HG02970 (cell line): ENCODE results near the gene LIN7B.
"Not testable (repeated sequence)": the region's sequence is repeated elsewhere in the genome, so short reads cannot be mapped to it uniquely, and the experiment has no call there.

ENCODE experiments used
- ATAC-seq: cut with Tn5 transposase; IDR thresholded peaks from one replicate; pipeline ENCODE4 v1.9.1; 2021; ENCODE audit warnings: mild to moderate bottlenecking, moderate library complexity, moderate number of reproducible peaks; ENCODE audit not compliant: unreplicated experiment, low FRiP score

The LIN7B gene

DNA sequence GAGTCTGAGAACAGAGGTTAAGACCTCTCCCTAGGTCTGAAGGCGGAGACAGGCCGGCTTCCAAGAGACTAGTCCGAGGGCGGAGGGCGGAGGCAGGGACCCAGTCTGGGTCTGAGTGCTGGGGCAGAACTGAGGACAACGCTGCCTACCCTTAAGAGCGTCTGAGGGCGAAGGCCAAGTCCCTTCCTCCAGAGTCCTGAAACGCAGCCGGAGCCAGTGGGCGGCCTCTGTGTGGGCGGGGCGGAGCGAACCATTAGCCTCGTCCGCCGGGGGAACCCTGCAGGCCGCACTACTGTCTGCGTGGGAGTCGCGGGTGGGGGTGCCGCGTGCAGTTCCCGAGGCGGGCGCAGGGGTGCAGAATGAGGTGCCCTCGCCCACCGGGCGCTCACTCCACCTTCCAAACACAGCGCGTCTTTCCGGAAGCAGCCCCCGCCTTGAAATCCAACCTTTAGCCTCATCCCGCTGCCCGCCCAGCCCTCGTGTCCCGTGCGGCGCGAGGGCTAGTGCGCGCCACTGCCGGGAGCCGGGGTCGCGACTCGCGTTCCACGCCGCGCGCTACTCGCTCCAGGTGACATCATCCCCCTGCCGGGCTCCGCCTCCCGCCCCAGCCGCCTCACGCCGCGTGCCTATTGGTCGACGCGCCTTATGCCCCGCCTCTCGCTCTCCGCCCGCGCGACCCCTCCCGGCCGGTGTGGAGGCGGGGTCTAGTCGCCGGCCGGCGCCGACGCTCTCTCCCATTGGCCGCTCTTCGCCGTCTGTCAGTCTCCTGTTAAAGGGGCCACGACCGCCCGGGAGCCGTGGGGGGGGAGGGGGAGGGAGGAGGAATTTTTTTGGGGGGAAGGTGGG, 4.6 kb downstream of the LIN7B start, which contains the start of gene C19orf73:
C19orf73 (minus strand) TSS at position 579 of the 846 bp plus-strand sequence; CDS start at position 458, 121 bp downstream.
- ATAC-seq, result peak; percentile 77

DNA sequence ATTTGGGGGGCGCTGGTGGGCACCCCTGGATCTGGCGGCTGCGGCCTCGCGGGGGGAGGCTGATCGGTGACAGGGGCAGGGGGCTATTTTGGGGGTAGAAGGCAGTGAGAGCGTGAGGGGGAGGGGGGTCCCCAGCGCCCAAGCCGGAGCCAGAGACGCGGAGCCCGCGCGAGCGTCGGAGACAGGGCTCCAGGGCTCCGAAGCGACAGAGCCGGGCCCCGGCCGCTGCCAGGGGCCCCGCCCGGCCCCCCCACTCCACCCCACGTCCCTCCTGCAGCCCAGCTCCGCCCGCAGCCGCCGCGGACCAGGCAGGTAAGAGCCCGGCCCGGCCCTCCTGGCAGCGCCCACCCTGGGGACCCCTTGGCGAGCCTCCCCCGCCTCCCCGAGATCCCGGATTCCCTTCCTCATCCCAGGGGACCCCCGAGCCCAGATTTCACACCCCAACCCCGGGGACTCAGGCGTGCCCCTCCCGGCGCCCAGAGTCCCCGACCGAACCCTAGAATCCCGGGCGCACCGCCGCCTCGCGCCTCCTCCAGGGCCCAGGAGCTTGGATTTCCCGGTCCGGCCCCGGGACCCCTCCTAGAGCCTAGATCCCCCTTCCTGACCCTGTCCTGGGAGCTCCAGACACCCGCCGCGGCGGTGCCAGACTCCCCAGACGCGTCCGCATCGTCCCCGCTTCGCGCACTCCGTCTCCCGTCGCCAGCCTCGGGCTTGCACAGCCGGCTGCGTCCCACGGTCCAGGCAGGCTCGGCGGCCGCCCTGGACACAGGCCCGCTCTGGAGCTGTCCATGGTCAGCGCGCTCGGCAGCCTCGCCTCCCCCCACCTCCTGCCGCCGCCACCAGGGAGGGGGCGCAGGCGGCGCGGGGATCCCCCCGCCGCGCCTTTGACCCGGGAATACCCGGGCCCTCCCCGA, 5.5 kb downstream of the LIN7B start, which contains the start of gene PPFIA3:
PPFIA3 (plus strand) TSS at position 134 of the 914 bp plus-strand sequence. CDS start 8,330 bp downstream, outside the sequence.
- ATAC-seq, result no peak

DNA sequence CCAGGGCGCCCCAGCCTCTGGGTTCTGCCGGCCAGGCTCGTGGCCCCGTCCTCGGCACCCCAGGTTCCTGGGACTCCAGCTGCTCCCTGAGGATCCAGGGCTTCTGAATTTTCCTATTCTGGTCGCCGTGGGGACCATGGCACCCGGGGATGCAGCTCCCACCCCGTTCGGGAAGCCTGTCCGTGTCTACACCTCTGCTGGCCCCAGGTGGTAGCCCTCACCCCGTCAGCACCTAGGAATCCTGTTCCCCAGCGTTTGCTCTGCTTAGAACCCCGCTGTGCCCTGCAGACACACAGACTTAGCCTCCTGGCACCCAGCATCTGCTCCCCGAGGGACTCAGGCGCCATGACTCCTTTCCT, 6.1 kb downstream of the LIN7B start:
- no peak for ATAC-seq

DNA sequence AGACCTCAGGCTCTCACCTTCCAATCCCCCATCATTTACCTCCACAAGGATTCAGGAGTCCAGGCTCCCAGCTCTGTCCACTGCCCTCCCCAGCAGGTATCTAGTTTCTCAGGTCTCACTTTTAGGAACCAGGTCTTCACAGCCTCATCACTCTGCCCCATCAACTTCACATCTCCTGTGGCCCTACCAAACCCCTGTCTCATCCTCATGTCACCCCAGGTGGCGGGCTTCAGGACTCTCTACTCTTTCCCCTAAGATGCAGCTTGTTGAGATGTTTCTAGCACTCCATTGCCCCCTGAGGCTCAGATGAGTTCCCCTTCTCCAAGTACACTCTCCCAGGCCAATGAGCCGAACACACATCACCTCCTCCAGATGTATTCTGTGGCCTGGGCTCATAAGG, 6.7 kb downstream of the LIN7B start:
- no peak for ATAC-seq

DNA sequence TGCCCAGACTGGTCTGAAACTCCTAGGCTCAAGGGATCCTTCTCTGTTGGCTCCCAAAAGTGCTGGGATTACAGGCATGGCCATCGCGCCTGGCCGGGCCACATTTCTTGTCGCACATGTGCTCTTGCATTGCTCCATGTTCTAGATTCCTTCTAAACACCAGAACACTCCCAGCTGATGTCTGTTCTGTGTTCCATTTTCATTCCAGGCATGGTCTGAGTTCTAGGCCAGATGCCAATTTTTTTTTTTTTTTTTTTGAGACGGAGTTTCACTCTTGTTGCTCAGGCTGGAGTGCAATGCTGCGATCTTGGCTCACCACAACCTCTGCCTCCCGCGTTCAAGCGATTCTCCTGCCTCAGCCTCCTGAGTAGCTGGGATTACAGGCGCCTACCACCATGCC, 7.7 kb downstream of the LIN7B start:
- not testable (repeated sequence) for ATAC-seq

DNA sequence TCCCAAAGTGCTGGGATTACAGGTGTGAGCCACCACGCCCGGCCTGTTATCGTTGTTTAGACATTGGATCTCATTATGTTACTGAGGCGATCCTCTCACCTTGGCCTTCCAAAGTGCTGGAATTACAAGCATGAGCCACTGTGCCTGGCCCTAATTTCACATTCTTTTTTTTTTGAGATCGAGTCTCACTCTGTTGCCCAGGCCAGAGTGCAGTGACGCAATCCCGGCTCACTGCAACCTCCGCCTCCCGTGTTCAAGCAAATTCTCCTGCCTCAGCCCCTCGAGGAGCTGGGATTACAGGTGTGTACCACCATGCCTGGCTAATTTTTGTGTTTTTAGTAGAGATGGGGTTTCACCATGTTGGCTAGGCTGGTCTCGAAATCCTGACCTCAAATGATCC, 9.1 kb downstream of the LIN7B start:
- ATAC-seq, result not testable (repeated sequence)

DNA sequence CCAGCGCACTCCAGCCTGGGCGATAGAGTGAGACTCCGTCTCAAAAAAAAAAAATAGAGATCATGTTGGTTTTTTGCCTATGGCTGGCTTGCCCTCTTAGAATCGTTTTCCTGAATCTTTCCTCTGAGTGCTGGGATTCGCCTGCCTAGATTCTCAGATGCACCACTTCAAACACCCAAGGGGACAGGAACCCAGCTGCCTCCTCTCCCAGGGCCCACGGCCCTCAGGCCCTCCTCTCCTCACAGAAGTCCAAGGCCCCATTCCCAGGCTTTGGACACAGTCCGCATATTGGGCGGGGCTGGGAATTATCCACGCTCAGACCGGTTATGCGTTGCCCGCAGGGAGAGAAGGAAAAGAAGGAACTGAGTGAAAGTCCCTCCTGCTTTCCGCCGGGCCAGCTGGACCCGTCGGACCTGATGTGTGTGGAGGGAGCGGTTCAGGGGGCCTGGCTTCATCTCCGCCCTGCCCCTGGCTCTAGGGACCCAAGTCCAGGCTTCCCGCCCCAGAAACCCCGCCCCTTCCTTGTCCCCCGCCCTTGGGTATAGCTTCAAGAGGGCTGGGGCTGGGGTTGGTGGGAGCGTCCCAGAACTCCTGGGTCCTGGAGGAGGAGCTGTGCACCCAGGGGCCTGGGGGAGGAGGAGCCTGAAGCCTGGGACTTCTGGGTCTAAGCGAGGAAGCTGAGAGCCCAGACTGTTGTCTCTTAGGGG, 11.0 kb downstream of the LIN7B start:
- no peak for ATAC-seq

DNA sequence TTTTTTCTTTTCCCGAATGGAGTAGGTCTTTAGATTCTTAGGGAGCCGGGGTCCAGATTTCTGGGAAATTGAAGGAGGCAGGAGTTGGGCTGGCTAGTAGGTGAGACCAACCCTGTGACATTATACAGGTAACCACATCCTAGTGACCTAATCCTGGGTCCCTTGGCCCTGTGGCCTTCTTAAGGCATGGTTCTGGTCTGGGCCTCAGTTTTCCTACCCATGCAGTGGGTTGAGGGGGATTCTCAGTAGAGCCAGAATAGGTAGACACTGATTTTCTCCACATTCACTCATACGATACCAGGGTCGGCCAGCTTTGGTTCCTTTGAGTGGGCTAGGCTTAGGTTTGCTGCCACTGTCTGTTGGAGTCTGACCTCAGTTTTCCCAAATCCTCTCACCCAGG, 12.4 kb downstream of the LIN7B start:
- ATAC-seq, result no peak

DNA sequence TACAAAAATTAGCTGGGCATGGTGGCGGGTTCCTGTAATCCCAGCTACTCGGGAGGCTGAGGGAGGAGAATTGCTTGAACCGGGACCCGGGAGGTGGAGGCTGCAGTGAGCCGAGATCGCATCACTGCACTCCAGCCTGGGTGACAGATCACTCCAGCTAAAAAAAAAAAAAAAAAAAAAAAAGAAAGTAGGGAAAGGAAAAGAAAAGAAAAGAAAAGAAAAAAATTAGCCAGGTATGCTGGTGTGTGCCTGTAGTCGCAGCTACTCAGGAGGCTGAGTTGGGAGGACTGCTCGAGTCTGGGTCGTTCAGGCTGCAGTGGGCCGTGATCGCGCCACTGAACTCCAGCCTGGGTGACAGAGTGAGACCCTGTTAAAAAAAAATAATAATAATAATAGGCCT, 13.1 kb downstream of the LIN7B start:
- not testable (repeated sequence) for ATAC-seq

DNA sequence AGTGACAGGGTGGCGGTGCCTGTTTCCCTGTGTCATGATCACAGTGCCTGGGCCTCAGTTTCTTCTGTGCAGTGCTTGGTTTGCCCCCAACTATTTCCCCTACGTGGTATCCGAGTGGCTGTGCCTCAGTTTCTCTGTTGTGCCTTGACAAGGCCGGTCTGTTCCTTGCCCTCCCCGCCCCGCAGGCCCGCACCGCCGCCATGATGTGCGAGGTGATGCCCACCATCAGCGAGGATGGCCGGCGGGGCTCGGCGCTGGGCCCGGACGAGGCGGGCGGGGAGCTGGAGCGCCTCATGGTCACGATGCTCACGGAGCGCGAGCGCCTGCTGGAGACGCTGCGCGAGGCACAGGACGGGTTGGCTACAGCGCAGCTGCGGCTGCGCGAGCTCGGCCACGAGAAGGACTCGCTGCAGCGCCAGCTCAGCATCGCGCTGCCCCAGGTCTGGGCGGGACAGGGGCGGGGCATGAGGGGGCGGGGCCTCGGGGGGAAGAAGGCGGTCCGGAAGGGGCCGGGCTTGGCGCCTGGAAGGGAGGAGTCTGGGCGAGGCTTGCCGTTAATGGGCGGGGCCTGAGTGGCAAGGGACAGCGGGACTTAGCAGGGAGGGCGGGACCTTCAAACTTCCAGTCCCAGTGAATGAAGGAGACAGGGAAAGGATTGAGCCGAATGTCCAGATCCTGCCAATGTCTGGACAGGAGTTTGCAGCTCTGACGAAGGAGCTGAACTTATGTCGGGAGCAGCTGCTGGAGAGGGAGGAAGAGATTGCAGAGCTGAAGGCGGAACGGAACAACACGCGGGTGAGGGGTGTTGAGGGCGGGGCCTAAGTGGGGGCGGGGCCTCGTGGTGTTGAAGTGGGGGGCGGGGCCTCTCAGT, 13.7 kb downstream of the LIN7B start:
- ATAC-seq, result peak; percentile 78

DNA sequence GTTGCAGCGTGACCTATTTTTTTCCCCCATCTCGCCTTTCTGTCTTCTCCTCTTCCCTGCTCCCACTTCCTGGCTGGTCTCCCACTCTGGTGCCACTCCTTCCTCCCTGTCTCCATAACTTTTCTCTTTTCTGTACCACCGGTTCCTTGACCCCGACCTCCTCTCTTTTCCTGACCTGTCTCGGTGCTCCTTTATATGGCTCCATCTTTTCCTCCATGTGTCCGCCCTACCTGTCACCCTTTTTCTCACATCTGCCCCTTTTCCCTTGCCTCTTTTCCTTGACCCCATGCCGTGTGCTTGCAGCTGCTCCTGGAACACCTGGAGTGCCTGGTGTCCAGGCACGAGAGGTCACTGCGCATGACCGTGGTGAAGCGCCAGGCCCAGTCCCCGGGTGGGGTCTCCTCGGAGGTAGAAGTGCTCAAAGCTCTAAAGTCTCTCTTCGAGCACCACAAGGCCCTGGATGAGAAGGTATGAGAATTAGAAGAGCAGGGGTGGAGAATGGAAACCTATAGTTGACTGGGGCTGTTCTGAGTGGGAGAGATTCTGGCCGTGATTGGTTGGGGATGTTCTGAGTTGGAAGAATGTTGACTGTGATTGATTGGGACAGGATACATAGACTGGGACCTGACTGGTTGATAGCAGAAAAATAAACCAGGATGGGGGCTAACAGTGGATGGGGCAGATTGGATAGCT, 14.5 kb downstream of the LIN7B start:
- no peak for ATAC-seq

DNA sequence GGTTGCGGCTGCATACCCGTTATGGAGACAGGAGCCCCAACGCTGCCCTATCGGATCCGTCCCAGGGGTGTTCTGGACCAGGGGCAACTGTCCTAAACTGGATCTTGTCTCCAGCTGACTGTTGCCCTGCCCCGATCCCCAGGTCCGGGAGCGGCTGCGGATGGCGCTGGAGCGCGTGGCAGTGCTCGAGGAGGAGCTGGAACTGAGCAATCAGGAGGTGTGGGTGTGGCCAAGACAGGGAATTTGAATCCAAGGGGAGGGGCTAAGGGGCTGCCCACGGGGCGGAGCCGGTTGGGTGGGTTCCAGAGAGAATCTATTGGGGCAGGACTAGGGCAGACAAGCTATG, 15.0 kb downstream of the LIN7B start:
- no peak for ATAC-seq

DNA sequence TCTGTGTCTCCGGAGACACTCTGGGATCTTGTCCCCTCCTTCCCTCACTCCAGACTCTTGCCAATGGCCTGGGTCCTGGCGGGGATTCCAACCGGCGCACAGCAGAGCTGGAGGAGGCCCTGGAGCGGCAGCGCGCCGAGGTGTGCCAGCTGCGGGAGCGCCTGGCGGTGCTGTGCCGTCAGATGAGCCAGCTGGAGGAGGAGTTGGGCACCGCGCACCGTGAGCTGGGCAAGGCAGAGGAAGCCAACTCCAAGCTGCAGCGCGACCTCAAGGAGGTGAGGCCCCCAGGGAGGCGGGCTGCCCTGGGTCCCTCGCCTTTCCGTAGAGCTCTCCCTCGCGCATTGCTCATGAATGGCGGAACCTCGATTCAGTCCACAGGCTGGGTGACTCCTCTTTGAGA, 16.2 kb downstream of the LIN7B start:
- ATAC-seq, result no peak

DNA sequence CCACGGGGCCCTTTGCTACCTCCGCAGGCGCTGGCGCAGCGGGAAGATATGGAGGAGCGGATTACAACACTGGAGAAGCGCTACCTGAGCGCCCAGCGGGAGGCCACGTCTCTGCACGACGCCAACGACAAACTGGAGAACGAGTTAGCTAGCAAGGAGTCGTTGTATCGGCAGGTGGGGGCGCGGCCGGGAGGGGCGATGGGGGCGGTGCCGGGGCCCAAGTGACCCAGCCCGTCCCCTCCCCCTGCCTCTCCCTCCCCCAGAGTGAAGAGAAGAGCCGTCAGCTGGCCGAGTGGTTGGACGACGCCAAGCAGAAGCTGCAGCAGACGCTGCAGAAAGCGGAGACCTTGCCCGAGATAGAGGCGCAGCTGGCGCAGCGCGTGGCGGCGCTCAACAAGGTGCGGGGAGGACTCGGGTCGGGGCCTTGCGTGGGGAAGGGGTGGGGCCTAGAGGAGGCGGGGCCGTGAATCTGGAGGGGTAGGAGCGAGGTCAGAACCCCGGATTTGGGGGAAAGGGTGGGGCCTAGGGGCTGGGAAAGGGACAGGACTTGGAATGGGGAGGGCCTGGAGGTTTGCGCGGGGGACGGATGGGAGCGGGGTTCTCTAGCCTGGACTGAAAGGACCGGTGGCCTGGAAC, 18.9 kb downstream of the LIN7B start:
- ATAC-seq, result no peak

DNA sequence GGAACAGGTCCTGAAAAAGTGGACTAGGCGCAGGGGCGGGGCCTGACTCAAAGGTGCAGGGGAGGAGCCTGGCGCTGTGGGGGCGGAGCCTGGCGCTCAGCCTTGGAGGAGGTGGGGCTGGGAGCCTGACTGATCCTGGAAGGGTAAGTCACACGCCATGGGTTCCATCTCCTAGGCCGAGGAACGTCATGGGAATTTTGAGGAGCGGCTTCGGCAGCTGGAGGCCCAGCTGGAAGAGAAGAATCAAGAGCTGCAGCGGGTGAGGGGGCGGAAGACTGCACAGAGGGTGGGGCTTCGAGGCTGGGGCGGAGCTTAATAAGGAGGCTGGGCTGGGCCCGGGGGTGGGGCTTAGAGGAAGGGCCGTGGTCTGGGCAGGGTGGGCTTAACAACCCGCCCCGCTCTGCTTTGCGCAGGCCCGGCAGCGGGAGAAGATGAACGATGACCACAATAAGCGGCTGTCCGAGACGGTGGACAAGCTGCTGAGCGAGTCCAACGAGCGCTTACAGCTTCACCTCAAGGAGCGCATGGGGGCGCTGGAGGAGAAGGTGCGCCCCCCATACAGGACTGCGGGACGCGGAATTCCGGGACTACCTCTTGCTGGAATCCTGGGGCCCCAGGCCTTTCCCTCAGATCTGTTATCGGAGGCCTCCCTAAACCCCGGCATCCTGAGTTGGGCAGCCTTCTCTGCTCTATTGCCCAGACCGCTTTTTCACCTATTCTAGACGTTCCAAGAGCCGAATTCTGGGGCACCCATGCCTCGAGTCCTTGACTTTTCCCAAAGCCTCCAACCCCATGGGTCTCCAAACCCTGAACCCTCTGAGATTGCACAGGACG, 19.7 kb downstream of the LIN7B start:
- ATAC-seq, result no peak

DNA sequence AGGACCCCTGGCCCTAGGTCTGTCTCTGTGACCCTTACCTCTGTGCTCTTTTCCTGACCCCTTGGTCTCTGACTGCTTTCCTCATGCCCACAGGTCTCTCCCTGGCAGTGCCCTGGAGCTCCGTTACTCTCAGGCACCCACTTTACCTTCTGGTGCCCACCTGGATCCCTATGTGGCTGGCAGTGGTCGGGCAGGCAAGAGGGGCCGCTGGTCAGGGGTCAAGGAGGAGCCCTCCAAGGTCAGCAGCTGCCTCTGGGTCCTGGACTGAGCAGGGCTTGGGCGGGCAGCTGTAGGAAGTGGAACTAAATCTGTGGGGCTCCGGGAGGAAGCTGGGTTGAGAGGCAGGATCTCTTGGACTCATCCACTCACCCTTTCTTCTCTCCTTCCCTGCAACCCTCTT, 21.5 kb downstream of the LIN7B start:
- ATAC-seq, result no peak

DNA sequence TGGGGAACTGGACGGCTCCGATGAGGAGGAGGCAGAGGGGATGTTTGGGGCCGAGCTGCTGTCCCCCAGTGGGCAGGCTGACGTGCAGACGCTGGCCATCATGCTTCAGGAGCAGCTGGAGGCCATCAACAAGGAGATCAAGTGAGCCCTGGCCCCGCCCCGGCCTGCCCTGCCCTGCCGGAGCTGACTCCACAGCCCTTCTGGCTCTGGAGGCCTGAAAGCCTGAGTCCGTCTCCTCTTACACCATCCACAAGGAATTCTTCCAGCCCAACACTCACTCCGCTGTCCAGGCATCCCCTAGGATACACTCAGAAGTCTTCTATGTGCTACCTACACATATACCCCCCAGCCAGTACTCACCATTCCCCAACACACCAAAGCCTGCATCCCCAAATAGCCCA, 22.6 kb downstream of the LIN7B start:
- ATAC-seq, result no peak

DNA sequence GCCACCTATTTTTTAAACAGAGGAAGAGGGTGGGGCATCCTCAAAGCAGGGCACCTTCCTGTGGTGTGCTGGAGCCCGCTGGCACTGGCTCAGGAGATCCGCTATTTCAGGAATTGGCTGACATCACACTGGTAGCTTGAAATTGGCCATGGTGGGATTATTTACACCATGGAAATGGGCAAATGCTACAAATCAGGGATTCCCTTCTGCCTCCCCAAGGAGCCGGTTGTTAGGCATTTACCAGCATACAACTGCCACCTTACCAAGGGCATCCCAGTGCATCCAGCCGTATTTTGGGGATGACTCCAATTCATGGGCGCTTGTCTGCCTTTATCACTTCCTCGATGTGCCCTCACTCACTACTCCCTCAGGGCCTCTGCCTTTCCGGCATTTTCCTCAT, 26.8 kb downstream of the LIN7B start:
- ATAC-seq, result no peak
